NCI-H1694 treated with DMSO at 0.1 percent for 48 hours (cell line): Measurements from ENCODE around the gene OR10V1.
"Not testable (repeated sequence)": the region's sequence is repeated elsewhere in the genome, so short reads cannot be mapped to it uniquely, and the experiment has no call there.

Experiments used
- DNase-seq: peaks from one replicate; lab custom pipeline; 2025; lab: John Stamatoyannopoulos, UW

OR10V1 gene

GRCh38 chr11:59710136-59710847, 3.4 kb downstream of the OR10V1 start:
- no peak for DNase-seq

- no peak for DNase-seq
Observed at GRCh38 chr11:59708537-59708936, 5.1 kb downstream of the OR10V1 start.

GRCh38 chr11:59707371-59707770, 6.3 kb downstream of the OR10V1 start:
- no peak for DNase-seq

GRCh38 chr11:59706518-59707285, 6.9 kb downstream of the OR10V1 start:
- no peak for DNase-seq

- no peak for DNase-seq
Observed at GRCh38 chr11:59705294-59705693, 8.4 kb downstream of the OR10V1 start.

- not testable (repeated sequence) for DNase-seq
Observed at GRCh38 chr11:59703515-59703914, 10.1 kb downstream of the OR10V1 start.

- not testable (repeated sequence) for DNase-seq
Observed at GRCh38 chr11:59700157-59700556, 13.5 kb downstream of the OR10V1 start.

GRCh38 chr11:59698506-59698905, 15.1 kb downstream of the OR10V1 start:
- DNase-seq = no peak

GRCh38 chr11:59692915-59693314, 20.7 kb downstream of the OR10V1 start:
- DNase-seq = no peak

GRCh38 chr11:59691156-59691555, 22.5 kb downstream of the OR10V1 start:
- DNase-seq = no peak

GRCh38 chr11:59689015-59689414, 24.6 kb downstream of the OR10V1 start:
- DNase-seq = no peak

GRCh38 chr11:59681260-59681725, 32.4 kb downstream of the OR10V1 start:
- not testable (repeated sequence) for DNase-seq

- DNase-seq = peak; percentile 16
Observed at GRCh38 chr11:59680287-59681154, 33.1 kb downstream of the OR10V1 start.

GRCh38 chr11:59679347-59679746, 34.3 kb downstream of the OR10V1 start:
- DNase-seq = no peak

GRCh38 chr11:59678813-59679165, 34.9 kb downstream of the OR10V1 start:
- DNase-seq = no peak

- DNase-seq = no peak
Observed at GRCh38 chr11:59678118-59678812, 35.4 kb downstream of the OR10V1 start.

GRCh38 chr11:59676205-59676604, 37.4 kb downstream of the OR10V1 start:
- no peak for DNase-seq

- DNase-seq = no peak
Observed at GRCh38 chr11:59674291-59674690, 39.4 kb downstream of the OR10V1 start.

GRCh38 chr11:59673291-59673690, 40.4 kb downstream of the OR10V1 start:
- no peak for DNase-seq

GRCh38 chr11:59671471-59671870, 42.2 kb downstream of the OR10V1 start:
- no peak for DNase-seq

- no peak for DNase-seq
Observed at GRCh38 chr11:59669611-59670009, 44.0 kb downstream of the OR10V1 start.
